Daoy (cell line): ENCODE measurements around the gene TSPAN2. TPM values are rescaled to one million over a fixed set of nuclear protein-coding genes. Genes with fewer than 3 reads are reported as not detected.

Experiments
- DNase-seq: peaks from one replicate; pipeline ENCODE4 v3.0.0-alpha.2; 2015; ENCODE audit warnings: low read depth
- total RNA-seq: library from RNA; depleted of rRNA; stranded (reverse); fragments of >200 nt; shearing (Covaris generic); gene quantifications from 2 replicates; pipeline ENCODE4 v1.2.3, GENCODE V29; 2014

The TSPAN2 gene
- total RNA-seq, 1 experiment from 2014 or later = 11.7 TPM

DNA sequence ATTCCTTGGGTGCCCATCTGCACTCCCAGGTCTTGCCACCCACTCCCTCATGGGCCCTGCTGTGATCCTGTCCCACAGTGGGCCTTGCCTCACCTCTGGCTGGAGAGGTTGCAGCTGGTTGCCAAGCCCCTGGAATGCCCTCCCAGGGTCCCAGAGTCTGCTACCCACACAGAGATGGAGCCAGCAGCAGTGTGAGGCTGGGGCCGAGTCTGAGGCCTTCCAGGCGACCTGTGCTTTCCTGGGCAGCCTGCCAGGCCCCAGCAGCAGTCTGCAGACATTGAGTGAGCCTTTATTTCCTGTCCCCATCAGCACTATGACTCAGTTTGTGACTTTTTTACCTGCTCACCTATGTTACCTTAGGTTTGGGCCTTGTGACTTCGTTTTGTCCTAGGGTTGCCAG is 25.0 kb upstream of the TSPAN2 start:
- peak; percentile 91 for DNase-seq

DNA sequence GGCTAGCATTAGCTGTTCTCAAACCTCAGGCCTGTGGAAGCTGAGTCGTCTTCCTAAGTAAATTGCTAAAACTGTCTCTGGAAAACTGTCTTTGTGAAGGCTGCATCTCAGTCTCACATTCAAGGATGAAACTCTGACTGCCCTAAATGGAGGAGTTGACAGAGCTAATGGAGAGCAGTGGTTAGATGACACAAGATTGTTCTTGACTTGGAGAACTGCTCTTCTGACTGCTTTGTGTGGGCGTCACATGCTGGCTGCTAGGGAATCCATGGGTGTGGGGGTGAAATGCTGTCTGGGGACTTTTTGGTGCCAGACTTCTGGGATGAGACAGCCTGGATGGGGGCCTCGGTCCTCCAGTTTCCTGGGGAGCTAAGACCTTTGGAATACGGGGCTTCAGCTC is 24.5 kb upstream of the TSPAN2 start:
- DNase-seq = peak; percentile 44

DNA sequence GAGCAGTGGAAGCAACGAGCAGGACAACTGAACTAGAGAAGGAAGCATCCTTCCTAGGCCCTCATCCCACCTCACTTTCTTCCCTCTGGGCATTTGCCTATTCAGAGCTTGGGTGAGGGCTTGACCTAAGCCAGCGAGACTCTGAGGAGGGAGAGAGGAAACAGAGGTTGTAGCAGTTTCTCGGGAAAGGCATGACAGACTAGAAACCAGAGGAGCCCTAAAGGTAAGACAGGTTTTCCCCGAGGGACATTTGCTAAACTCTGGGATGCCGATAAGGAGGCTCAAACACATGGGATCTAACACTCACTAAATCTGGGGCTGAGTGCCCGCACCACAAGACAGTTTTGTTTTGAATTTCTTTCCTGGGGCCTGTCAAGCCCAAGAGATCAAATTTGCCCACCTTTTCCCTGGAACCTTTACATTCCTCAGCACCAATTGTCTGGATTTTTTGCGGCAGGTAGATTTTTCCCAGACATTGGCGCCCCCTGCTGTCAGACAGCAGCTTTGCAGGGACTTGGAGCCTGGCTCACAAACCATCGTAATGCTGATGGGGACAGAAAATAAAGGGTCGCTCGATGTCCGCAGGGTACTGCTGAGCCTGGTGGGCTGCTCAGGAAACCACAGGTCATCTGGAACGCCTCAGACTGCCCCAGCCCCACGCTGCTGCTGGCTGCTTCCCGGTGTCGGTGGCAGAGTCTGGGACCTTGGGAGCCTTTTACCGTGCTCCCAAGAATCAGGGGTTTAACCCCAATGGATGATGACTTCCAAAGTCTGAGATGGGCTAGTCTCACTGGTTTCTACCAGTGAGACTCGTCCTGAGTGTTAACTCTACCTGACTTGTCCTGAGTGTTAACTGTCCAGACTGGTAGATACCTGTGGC is 23.4 kb upstream of the TSPAN2 start:
- DNase-seq = peak; percentile 55

DNA sequence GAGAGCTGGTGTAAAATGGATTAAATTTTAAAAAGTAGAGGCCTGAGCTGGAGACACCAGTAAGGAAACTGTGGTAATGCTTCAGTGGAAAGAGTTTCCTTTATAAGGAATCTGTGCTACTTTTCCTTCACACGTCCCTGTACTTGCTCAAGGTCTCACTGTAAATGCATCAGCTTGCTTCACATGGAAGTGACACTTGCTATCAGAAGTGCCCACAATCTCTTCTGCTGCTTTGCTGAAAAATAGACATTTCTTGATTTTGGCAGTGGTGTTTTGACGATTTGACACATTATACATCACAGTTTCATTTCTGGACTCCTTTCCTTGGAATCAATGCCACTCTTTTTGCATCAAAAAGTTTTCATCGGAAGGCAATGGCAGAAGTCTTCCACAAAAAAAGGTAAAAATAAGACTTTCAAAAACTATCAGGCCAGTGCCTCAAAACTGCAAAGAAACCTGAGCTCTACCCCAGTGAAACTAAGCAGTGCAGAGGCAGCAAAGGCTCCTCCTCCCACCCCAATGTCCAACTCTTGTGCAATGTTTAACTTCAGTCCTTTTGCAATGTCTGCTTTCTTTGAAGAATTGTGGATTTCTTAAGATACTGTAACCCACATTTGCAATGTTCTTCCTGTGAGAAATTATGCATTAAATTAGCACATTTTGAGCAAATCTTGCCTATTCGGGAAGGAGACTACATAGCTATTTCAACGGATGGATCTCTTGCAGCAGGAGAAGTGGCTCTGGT is 18.4 kb upstream of the TSPAN2 start:
- no peak for DNase-seq

DNA sequence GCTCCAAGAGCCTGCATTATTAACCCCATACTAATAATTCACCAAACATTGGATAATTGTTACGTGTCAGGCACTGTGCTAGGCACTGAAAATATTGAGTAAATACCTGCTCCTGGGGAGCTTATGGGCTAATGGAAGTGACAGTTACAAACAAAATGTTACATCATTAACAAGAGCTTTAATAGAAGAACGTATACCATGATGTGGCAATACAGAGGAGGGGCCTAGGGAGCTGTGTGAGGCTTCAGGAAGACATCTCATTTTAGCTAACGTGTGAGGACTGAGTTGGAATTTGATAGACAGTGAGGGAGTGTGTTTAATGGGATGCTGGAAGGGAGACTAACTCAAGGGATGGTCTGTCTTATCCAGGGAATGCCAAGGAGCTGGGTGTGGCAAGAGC is 16.5 kb upstream of the TSPAN2 start:
- DNase-seq = no peak

DNA sequence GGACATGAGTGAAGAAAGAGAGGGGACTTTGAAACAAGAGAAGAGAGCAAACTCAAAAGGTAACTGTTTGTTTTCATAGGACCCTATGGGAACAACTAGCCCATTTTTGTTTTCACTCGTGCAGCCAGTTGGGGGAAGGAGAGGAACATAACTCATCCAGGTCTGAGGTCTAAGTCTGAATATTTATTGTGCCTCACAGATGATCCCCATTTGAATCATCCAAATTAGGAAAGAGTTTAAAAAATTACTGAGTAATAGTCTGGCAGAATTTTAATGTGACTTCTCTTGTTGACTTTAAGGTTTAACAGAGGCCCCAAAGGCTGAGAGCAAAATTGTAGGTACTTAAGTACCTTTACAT is 10.4 kb upstream of the TSPAN2 start:
- DNase-seq = peak; percentile 44

DNA sequence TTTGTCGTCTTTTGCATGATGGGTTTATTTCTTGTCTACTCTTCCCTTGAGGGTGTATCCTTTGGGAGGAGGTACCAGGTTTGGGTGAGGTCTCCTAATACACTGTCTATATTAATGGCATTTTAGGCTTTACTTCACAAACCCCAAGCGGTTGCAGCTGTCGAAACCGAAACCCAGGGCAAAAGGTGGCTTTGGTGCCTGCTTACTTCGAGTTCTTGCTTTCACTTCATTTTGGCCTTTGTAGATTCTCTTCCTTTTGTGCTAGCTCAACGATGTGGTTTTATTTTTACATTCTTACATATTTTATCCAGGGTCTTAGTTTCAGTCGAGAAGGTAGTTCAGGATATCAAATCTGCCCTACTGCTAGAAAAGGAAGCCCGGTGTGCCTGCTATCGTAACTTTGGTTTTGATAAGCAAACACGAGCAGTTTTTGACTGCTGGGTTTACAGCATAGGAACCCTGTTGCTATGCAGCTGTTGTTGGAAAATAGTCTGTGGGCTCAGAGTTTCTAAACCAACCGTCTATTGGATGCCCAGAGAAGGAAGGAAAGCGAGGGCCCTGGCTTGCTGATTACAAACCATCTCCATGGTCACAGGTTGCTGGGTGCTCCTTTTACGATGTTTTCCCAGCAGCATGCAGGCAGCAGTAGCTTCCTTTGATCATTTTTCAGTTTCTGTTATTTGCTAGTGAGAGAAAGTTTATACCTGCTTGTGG is 9.8 kb upstream of the TSPAN2 start:
- peak; percentile 77 for DNase-seq

DNA sequence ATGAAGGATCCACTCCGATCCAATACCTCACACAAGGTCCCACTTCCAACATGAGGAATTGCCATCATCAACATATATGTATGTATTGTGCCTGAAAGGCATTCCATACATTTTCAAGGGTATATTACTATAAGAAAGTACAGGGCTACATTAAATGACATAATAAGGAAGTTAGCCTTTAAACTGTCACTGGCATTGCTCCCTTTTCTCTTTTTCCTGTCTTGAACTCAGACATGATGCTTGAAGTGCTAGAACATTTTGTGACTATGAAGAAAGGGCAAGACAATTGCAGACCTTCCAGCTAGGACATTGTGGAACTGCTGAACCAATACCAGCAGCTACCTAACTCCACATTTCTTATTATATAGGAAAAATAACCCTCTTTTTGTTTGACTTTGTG is 2.9 kb upstream of the TSPAN2 start:
- no peak for DNase-seq

DNA sequence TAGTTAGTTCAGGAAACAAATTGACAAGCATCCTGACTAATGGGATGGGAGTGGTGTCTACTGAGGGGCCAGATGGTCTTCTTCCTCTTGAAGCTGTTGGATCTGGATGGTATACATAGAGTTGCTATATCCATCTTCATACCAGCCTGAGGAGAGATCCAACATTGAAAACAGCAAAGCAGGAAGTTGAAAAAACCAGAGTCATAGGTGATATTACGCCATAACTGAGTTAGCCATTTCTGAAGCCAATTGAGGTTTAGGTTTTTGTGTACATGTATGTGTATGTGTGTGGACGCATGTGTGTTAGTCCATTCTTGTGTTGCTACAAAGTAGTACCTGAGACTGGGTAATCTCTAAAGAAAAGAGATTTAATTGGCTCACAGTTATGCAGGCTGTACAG is 2.3 kb upstream of the TSPAN2 start:
- DNase-seq = no peak

DNA sequence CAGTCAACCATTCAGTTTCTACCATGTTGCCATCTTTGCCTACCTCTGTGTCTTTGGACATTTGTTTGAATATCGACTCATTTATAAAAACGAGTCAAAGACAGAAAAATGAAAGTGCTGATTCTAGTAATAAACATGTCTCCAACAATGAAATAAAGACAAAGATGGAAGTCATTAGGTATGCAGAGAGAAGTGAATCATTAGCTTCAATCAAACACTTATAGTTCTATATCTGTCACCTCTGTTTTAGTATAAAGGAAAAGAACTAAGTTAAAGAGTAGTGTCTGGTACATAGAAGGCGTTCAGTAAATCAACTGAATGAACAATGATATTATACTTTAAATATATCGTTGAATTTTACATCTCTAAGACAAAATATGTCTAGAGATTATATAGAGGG is 1.7 kb upstream of the TSPAN2 start:
- no peak for DNase-seq

DNA sequence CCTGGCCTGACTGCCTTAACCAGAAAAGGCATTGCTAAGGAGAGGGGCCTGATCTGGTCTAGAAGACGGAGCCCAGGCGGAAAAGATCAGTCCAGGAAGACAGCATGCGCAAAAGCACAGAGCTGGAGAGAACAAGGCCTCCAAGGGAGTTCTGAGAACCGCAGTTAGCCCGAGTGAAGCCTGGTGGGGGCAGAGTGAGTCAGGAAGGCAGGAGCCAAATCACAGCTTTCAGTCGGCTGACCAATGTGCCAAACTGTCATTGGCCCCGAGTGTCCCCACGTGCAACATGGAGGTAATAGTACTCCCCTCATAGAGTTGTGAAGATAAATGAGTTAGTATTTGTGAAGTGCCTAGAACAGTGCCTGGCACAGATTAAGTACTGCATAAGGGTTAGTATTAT is 1.2 kb upstream of the TSPAN2 start:
- DNase-seq = peak; percentile 93

DNA sequence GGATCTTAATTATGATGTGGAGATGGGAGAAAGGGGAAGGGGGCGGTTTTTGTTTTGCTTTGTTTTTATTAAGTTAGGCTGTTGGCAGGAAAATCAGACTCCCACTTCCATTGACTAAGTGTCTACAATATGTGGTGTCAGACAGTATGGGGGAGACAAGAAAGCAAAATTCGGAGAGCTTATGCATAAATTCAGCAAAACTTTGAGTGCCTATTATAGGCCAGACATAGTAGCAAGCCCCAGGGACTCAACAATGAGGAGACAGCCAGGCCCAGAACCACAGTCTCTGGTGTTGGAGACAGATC is 835 bp upstream of the TSPAN2 start:
- no peak for DNase-seq

DNA sequence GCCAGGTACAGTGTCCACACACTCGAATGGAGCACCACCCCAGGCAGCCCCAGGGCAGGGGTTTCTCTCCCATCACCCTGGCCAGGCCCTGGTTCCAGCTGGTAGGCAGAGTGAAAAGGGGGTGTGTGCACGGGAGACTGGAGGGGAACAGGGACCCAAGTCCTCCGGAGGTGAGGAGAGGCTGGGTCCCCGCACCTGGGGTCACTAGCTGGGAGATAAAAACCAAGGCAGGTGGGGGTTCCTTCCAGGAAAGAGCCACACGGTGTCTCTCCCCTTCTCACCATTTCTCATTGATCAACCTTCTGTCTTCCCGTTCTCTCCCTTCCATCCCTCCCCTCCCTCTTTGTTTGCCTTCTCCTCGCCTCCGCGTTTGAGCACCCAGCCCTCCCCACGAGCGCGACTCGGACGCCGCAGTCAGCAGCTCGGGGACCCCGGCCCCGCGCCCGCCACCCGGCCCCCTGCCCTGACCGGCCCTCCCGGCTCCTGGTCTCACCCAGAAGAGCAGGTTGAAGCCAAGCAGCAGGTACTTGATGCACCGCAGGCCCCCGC is 358 bp downstream of the TSPAN2 start:
- no peak for DNase-seq

DNA sequence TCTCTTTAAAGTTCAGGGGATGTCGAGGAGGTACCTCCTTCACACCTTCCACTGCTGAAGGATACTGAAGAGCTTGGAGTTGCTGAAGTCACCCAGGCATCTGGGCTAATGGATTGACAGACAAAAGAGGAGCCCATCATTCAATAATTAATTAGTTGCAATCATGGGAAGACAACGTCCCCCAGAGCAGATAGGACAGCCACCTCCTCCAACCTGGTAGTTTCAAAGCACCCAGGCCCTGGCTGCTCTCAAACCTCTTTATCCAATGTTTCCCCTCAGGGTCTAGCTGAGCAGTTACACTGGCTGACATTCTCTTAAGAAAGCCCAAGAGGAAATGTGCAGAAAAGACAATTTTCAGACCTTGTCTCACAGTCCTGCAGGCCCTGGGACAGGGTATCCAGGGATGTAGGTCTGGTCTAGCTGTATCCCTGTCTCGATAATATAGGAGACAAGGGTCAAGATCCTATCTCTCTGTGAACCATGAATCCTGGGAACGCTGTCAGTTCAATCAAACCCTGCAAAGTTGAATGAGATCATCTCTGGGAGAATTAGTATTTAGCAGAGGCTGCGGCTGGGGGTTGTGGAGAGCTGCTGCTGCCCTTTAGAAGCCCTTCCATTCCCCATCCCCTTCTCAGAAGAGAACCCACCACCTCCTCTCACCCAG is 1.1 kb downstream of the TSPAN2 start:
- peak; percentile 21 for DNase-seq

DNA sequence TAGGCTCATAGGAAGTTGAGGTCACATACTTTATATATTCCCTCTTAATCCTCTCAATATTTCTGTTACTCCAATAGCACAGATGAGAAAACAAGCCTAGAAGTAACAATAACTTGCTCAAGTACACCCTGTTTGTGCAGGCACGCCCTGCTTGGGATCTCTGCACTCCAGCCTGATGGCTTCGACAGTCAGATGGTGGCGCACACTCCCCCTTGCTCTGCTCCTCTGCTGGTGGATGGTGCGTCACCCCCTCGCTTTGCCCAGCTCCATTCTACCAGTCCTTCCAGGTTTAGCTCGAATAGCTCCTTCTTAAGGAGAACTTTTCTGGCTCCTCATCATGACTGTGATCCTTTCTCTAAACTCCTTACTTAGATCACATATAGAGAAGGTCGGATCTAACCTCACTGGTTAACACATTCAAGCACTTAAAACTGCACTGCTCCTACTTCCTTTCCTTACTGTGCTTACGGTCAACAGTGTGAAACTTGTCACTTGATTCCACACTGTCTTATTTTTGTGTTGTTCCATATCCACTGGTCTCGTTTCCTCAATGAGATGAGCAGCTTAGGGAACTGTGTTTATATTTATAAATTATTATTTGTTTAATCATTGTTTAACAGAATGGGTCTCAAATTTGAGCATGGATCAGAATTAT is 3.0 kb downstream of the TSPAN2 start:
- peak; percentile 18 for DNase-seq

DNA sequence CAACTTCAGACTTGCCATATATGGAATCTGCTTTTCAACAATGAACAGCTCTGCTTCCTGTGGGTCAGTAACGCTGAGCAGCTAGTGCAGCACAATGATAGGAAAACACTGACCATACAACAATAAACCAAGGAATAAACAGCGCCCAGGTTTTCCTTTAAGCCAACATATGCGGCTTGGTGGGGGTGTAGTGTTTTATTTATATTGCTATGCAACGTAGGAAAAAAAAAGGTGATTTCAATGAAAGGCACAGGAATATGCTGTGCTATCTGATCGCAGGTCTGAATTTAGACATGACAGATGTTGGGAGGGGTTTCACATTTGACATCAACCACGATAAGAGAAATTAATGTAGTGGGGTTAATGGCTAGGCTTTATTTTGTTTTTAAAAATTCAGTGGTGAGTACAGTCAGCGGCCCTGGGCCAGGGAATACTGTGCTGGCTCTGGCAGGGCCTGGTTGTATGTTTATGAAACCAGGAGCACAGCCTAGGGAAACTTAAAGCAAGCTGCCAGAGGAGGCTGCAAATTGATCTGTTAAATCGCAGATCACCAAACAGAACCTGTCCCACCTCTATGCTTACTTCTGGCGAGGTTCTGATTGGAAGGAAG is 4.3 kb downstream of the TSPAN2 start:
- DNase-seq = peak; percentile 44

DNA sequence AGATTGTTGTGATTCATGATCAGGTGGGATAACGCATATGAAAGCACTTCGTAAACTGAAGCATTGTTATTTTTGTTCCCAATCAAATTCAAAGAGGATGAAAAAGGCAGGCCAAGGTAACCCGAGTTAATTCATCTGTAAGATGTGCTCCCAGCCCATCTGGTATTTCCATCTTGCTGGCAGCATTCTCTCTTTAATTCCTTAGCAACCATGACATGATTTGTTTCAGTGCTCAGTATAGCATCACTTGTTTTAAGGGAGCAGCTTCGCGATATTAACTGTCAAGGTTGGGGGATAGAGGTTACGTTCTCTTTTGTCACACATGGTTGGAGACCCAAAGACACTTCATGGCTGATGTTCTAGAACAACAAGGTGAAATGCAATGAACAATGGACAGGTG is 6.4 kb downstream of the TSPAN2 start:
- DNase-seq = no peak

DNA sequence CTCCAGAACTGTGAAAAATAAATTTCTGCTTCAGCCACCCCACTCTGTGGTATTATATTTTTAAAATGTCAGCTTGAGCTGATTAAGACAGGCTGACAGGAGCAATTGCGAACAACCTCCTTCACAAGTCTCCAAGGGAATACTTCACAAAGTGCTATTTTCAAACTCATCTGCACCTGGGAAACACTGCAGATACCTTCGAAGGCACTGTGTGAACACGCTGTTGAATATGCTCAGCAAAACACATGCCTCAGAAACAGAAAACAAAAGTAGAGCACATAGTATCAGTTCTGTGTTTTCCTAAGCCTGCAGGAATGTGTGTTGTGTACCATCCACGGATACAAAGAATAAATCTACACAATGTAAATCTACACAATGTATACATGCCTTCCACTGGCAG is 10.6 kb downstream of the TSPAN2 start:
- no peak for DNase-seq

DNA sequence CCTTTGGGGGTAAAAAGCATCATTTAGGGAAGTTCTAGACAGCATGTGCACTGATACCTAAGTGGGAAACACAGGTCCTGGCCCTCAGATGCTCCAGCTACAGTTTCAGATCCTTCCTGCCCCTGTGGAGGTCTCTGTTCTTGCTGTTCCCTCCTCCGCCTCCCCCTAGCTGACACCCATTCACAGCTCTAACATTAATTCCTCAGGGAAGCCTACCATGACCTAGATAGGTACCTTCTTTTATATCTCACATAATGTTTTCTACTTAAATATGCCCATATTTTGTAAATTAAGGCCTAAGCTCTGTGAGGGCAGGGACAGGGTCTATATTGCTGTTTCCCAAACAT is 11.3 kb downstream of the TSPAN2 start:
- no peak for DNase-seq

DNA sequence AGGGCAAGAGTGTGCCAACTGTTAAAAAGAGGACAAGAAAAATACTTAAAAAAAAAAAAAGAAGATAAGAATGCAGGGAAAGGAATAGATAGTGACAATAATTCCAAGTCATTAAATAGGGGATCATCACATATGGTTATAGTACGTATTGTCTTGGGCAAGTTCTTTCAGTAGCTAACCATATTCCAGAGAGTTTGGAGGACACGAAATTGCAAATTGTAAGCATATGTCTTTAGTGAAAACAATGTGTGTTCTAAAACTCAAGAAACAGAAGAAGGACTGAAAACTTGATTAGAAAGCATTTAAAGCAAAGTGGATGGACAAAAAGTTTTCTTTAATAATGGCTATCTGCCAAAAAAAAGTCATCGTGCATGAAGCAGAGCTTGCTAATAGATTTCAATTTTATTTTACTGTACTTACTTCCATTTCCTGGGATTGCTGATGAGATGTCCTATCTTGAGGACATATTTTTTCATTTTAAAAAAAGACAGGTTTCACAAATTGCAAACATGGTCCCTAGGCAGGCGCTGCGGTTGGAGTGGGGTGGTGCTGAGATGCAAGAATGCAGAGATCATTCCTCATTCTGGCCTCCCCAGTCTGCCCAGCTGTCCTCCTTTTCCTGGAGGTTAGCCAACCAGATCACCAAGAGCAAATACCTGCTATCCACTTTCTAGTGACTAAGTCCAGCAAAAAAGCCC is 11.9 kb downstream of the TSPAN2 start:
- no peak for DNase-seq
